Hepatocyte (in vitro differentiated cells): ENCODE data around the gene DOK1. TPM values are rescaled to one million over a fixed set of nuclear protein-coding genes. Genes with fewer than 3 reads are reported as not detected.
A peak's percentile ranks its signal among the peaks of the same experiment; 100 is the strongest.

ENCODE experiments used
- DNase-seq: peaks from one replicate; pipeline ENCODE4 v3.0.0-alpha.2; 2016; ENCODE audit warnings: low spot score
- H2AFZ ChIP-seq: fragments of 200-600 bp; sonication (generic); 2 replicates; pipeline ENCODE4 v1.6.0; 2016; ENCODE audit warnings: antibody characterized with exemption, mild to moderate bottlenecking
- H3K27ac ChIP-seq: fragments of 200-600 bp; sonication (generic); 2 replicates; pipeline ENCODE4 v1.5.1; 2016; ENCODE audit warnings: mild to moderate bottlenecking
- H3K27me3 ChIP-seq: fragments of 200-600 bp; sonication (generic); 2 replicates; pipeline ENCODE4 v1.6.1; 2016
- H3K36me3 ChIP-seq: fragments of 200-600 bp; sonication (generic); replicated peaks from 2 replicates; pipeline ENCODE4 v1.5.1; 2016; ENCODE audit warnings: low read depth; ENCODE audit not compliant: insufficient read depth
- H3K4me1 ChIP-seq: fragments of 200-600 bp; sonication (generic); 2 replicates; pipeline ENCODE4 v1.5.1; 2016; ENCODE audit warnings: mild to moderate bottlenecking, moderate library complexity; ENCODE audit not compliant: insufficient read depth
- H3K4me2 ChIP-seq: fragments of 200-600 bp; sonication (generic); 2 replicates; pipeline ENCODE4 v1.6.0; 2016
- H3K4me3 ChIP-seq: fragments of 200-600 bp; sonication (generic); 2 replicates; pipeline ENCODE4 v1.5.1; 2016; ENCODE audit warnings: mild to moderate bottlenecking
- H3K79me2 ChIP-seq: fragments of 200-600 bp; sonication (generic); 2 replicates; pipeline ENCODE4 v1.6.0; 2017; ENCODE audit warnings: mild to moderate bottlenecking
- H3K9me2 ChIP-seq: fragments of 200-600 bp; sonication (generic); replicated peaks from 2 replicates; pipeline ENCODE4 v1.6.0; 2017; ENCODE audit warnings: mild to moderate bottlenecking; ENCODE audit not compliant: insufficient read depth
- H3K9me3 ChIP-seq: fragments of 200-600 bp; sonication (generic); 2 replicates; pipeline ENCODE4 v1.5.1; 2016; ENCODE audit warnings: low read depth, mild to moderate bottlenecking
- H4K20me1 ChIP-seq: fragments of 200-600 bp; sonication (generic); 2 replicates; pipeline ENCODE4 v1.6.0; 2016; ENCODE audit warnings: mild to moderate bottlenecking; ENCODE audit not compliant: insufficient read depth, poor library complexity, severe bottlenecking
- CTCF ChIP-seq: fragments of 200-600 bp; sonication (generic); IDR thresholded peaks from 2 replicates; pipeline ENCODE4 v1.5.1; 2016; ENCODE audit warnings: antibody characterized with exemption, mild to moderate bottlenecking; ENCODE audit not compliant: poor library complexity
- EZH2 ChIP-seq: fragments of 200-600 bp; sonication (generic); IDR thresholded peaks from 2 replicates; pipeline ENCODE4 v1.6.1; 2016; ENCODE audit warnings: antibody characterized with exemption, mild to moderate bottlenecking, borderline replicate concordance
- EZH2phosphoT487 ChIP-seq: fragments of 200-600 bp; sonication (generic); IDR thresholded peaks from one replicate; pipeline ENCODE4 v1.6.1; 2018; ENCODE audit warnings: antibody characterized with exemption, mild to moderate bottlenecking, low read depth, moderate library complexity; ENCODE audit not compliant: unreplicated experiment, severe bottlenecking
- WGBS: methylation state at CpG from one replicate; pipeline ENCODE4 v1.1.6; 2016; ENCODE audit warnings: low lambda C conversion rate; ENCODE audit errors: missing lambda C conversion rate; 5-methylcytosine and 5-hydroxymethylcytosine counted together
- polyA plus RNA-seq: library from polyadenylated mRNA; unstranded; fragments of >200 nt; fragmentation: Nextera tagmentation; extraction: Ambion mirVana; gene quantifications from 2 replicates; pipeline ENCODE4 v1.2.1, GENCODE V29; 2016
- total RNA-seq: library from RNA; depleted of rRNA; stranded (reverse); fragments of >200 nt; gene quantifications from 2 replicates; pipeline ENCODE4 v1.2.3, GENCODE V29; 2014

DOK1 gene
- total and polyA plus RNA-seq, 2 experiments from 2014 or later: 8.0 to 11.4 TPM

- Histone ChIP-seq H3K9me3 (no peaks in the 10 kb centered on the region), H3K36me3 (no peaks in the 10 kb centered on the region), H3K9me2 (no peaks in the 10 kb centered on the region), H3K27me3 (no peaks in the 10 kb centered on the region), H3K4me3 (peak overlapping the region; percentile 78), H3K4me1 (no peaks in the 10 kb centered on the region), H3K4me2 (peak overlapping the region; percentile 97), H3K79me2 (peaks cover 32% of the 10 kb centered on the region), H3K27ac (peak overlapping the region; percentile 89), H2AFZ (peak overlapping the region; percentile 42), H4K20me1 (peaks cover 7% of the 10 kb centered on the region)
- DNase-seq: no peak
- WGBS: 17% methylated on average over 29 of the region's 29 CpGs
- TF ChIP-seq CTCF (no peak), EZH2phosphoT487 (no peak), EZH2 (no peak)
These were observed 25.7 kb upstream of the DOK1 start for GRCh38 chr2:74528600-74529356.

DNA sequence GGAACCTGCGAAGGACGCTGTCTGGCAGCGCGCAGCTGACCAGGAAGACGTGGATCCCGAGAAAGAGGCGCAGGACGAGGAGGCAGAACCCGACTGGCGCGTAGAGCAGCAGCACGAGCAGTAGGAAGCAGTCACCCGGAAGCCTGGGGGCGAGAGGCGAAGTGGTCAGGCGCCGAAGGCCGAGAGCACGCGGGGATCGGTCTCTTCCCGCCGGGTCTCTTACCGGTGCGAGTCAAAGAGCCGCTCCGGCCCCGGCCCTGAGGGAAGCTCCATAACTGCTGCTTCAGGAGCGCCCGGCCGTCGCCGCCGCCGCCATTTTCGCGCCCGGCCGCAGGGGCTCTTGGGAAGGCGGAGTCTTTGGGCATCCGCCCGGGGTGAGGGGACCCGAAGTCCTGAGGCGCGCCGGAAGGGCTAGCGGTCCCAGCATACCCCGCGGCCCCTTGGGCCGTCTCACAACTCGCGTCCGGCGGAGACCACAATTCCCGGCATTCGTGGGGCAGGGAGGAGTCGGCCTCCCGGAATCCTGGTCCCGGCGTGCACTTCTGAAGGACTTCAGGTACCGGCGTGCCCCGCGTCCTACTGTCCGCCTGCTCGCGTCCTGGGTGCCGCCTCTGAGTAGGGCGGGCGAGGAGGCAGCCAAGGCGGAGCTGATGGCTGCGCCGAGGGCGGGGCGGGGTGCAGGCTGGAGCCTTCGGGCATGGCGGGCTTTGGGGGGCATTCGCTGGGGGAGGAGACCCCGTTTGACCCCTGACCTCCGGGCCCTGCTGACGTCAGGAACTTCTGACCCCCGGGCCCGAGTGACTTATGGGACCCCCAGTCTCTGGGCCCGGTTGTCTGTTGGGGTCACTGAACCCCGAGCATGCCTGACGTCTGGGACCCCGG, 24.9 kb upstream of the DOK1 start, which contains the start of the genes AUP1 and HTRA2:
Gene AUP1, minus strand, starts transcription at position 350 of the 882 bp plus-strand sequence. Its CDS starts 77 bp downstream, at position 273.
Gene HTRA2, plus strand, starts transcription at position 577 of the 882 bp plus-strand sequence. Its CDS starts 74 bp downstream, at position 651.
- Histone ChIP-seq H4K20me1 (peaks cover 7% of the 10 kb centered on the region), H3K4me1 (no peaks in the 10 kb centered on the region), H3K9me3 (no peaks in the 10 kb centered on the region), H3K4me3 (peak within 1 kb of the TSS; percentile 90), H3K9me2 (no peaks in the 10 kb centered on the region), H3K27ac (peak within 1 kb of the TSS; percentile 89), H3K4me2 (peak within 1 kb of the TSS; percentile 97), H2AFZ (peak within 1 kb of the TSS; percentile 65), H3K36me3 (no peaks in the 10 kb centered on the region), H3K27me3 (no peaks in the 10 kb centered on the region), H3K79me2 (peaks cover 32% of the 10 kb centered on the region)
- no peak for TF ChIP-seq CTCF
- no peak for TF ChIP-seq EZH2
- no peak for TF ChIP-seq EZH2phosphoT487
- 1% methylated on average over 76 of the region's 87 CpGs for WGBS
- DNase-seq: peak; percentile 99

DNA sequence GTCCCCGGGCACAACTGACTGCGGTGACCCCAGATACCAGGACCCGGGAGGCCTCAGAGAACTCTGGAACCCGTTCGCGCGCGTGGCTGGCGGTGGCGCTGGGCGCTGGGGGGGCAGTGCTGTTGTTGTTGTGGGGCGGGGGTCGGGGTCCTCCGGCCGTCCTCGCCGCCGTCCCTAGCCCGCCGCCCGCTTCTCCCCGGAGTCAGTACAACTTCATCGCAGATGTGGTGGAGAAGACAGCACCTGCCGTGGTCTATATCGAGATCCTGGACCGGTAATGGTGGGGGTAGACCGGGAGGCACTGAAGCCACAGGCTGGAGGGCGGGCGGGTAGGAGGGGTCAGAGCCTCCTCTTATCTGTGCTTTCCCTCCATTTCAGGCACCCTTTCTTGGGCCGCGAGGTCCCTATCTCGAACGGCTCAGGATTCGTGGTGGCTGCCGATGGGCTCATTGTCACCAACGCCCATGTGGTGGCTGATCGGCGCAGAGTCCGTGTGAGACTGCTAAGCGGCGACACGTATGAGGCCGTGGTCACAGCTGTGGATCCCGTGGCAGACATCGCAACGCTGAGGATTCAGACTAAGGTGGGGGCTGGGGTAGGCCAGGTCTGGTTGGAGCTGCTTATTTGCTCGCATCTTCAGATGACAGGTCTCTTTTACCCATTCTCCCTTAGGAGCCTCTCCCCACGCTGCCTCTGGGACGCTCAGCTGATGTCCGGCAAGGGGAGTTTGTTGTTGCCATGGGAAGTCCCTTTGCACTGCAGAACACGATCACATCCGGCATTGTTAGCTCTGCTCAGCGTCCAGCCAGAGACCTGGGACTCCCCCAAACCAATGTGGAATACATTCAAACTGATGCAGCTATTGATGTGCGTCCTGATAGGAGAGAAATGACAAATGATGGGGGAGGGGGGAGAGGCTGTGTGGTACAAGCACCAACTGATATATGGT, 24.0 kb upstream of the DOK1 start:
- no peaks in the 10 kb centered on the region for H3K9me2 ChIP-seq
- H3K4me2 ChIP-seq: peak overlapping the region; percentile 94
- no peaks in the 10 kb centered on the region for H3K9me3 ChIP-seq
- DNase-seq: peak; percentile 48
- 7% methylated on average over 48 of the region's 54 CpGs for WGBS
- TF ChIP-seq EZH2phosphoT487 (no peak), EZH2 (no peak), CTCF (no peak)
- no peaks in the 10 kb centered on the region for H3K4me1 ChIP-seq
- H3K4me3 ChIP-seq: peak overlapping the region; percentile 90
- H3K27me3 ChIP-seq: no peaks in the 10 kb centered on the region
- H3K36me3 ChIP-seq: no peaks in the 10 kb centered on the region
- peaks cover 32% of the 10 kb centered on the region for H3K79me2 ChIP-seq
- peaks cover 7% of the 10 kb centered on the region for H4K20me1 ChIP-seq
- peak overlapping the region; percentile 65 for H2AFZ ChIP-seq
- H3K27ac ChIP-seq: peak overlapping the region; percentile 12
